HL-60 (cell line): ENCODE data around the gene ZFR.

Experiments used
- POLR2AphosphoS5 ChIP-seq: IDR thresholded peaks from 2 replicates; pipeline ENCODE4 v1.6.1; 2012; ENCODE audit warnings: low read depth
- TF ChIP-seq, protein P1 (sequence below): IDR thresholded peaks from one replicate; pipeline ENCODE4 v1.5.1; 2011; ENCODE audit warnings: low read length, control low read depth, inconsistent platforms; ENCODE audit not compliant: insufficient read depth

DNA sequence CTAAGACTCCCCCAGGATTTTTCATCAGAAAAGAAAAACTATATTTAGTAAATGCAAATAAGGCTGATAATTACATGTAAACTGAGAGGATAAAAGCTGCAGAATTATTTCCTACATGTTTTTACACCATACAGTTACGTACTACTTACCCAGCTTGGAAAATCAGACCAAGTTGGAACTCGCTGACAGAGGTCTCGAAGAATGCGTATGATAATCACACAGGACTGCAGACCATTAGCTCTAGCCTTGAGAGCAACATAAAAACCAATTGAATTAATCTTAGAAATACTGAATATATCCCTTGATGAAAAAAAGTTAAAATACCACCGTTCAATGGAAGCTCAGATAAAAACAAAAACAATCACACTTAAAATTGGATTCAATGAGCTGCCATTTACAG is 65.6 kb downstream of the ZFR start:
- TF ChIP-seq, protein P1, sequence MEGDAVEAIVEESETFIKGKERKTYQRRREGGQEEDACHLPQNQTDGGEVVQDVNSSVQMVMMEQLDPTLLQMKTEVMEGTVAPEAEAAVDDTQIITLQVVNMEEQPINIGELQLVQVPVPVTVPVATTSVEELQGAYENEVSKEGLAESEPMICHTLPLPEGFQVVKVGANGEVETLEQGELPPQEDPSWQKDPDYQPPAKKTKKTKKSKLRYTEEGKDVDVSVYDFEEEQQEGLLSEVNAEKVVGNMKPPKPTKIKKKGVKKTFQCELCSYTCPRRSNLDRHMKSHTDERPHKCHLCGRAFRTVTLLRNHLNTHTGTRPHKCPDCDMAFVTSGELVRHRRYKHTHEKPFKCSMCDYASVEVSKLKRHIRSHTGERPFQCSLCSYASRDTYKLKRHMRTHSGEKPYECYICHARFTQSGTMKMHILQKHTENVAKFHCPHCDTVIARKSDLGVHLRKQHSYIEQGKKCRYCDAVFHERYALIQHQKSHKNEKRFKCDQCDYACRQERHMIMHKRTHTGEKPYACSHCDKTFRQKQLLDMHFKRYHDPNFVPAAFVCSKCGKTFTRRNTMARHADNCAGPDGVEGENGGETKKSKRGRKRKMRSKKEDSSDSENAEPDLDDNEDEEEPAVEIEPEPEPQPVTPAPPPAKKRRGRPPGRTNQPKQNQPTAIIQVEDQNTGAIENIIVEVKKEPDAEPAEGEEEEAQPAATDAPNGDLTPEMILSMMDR = no peak
- TF ChIP-seq POLR2AphosphoS5 = no peak
